ENCODE results near the gene SCAMP1.
A peak's percentile ranks its signal among the peaks of the same experiment; 100 is the strongest.
"Not testable (repeated sequence)": the region's sequence is repeated elsewhere in the genome, so short reads cannot be mapped to it uniquely, and the experiment has no call there.

SCAMP1 gene

DNA sequence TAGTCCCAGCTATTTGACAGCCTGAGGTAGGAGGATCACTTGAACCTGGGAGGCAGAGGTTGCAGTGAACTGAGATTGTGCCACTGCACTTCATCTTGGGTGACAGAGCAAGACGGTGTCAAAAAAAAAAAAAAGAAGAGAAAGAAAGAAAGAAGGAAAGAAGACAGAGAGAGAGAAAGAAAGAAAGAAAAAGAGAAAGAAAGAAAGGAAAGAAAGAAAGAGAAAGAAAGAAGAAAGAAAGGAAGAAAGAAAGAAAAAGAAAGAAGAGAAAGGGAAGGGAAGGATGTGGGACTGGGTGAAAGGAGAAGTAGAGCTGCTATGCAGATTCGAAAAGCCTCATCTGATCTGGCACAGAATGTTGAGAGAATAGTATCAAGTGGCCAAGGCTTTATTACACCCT is 23.7 kb upstream of the SCAMP1 start:
- H3K9ac ChIP-seq (ENCODE audit: low read depth, low read length) = no peak overlapping the region
- H3K4me3 ChIP-seq (ENCODE audit: low read depth, low read length) = no peak overlapping the region
- peaks cover 23% of the 10 kb centered on the region for H3K27me3 ChIP-seq (ENCODE audit: control insufficient read depth, insufficient read depth, low read length)
- H3K36me3 ChIP-seq (ENCODE audit: control insufficient read depth, insufficient read depth, low read length) = no peaks in the 10 kb centered on the region
- H3K9me3 ChIP-seq (ENCODE audit: control insufficient read depth, insufficient read depth, low read length) = no peaks in the 10 kb centered on the region
- H3K4me1 ChIP-seq (ENCODE audit: control insufficient read depth, insufficient read depth, low read length) = no peaks in the 10 kb centered on the region

DNA sequence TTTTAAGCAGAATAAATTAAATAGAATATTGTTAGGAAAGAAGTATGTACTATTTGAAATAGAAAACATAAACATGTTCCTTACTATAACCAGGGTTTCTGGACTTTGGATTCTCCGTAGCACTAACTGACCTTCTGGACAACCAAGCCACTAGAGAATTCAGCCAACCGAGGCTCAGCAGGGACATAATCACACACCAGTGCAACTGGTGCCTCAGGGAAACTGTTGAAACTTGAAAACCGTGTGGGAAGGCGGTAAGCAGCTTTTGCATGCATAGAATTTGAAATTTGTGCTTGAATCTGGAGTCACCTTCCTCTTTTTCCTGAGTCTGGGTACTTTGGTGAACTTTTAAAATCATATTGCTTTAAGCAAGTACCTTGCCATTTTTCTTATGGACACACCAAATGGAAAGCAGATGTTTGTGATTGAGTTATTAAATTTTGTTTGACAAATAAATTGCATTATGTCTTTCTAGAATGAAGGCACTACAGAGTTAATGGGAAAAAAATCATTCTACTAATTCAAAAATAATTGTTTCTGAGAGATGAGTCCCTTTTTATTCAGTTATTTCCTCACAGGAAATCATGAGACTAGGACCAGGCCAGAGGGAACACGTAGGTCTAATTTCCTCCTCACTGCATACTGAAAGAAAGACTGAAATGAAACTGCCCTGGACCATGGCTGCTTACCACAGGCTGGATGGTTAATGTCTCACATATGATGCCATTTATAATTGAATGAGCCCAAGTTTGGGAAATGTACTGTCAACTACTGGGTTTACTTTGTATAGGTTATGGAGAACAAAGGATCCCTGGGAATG is 20.6 kb upstream of the SCAMP1 start:
- H3K27me3 ChIP-seq (ENCODE audit: control insufficient read depth, insufficient read depth, low read length) = peaks cover 41% of the 10 kb centered on the region
- no peaks in the 10 kb centered on the region for H3K9me3 ChIP-seq (ENCODE audit: control insufficient read depth, insufficient read depth, low read length)
- H3K4me1 ChIP-seq (ENCODE audit: control insufficient read depth, insufficient read depth, low read length) = no peaks in the 10 kb centered on the region
- no peak overlapping the region for H3K9ac ChIP-seq (ENCODE audit: low read depth, low read length)
- no peaks in the 10 kb centered on the region for H3K36me3 ChIP-seq (ENCODE audit: control insufficient read depth, insufficient read depth, low read length)
- no peak overlapping the region for H3K4me3 ChIP-seq (ENCODE audit: low read depth, low read length)

DNA sequence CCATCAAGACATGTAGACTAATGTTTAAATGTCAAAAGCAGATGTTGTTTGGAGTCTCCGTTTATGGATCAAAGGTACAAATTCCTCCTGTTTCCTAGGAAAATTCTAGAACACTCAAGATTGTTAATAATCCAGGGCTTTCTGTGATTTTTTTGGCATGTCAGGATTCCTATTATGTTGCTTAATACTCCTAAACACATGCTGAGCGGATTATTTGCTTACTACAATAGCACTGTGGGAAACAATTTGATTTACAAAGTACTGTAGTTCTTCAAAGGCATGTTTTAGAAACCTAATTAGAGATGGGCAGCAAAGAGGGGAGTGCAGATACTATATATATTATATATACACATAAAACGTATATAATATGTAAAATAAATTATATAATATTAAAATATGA is 19.0 kb upstream of the SCAMP1 start:
- peaks cover 44% of the 10 kb centered on the region for H3K27me3 ChIP-seq (ENCODE audit: control insufficient read depth, insufficient read depth, low read length)
- H3K36me3 ChIP-seq (ENCODE audit: control insufficient read depth, insufficient read depth, low read length) = no peaks in the 10 kb centered on the region
- no peak overlapping the region for H3K4me3 ChIP-seq (ENCODE audit: low read depth, low read length)
- no peak overlapping the region for H3K9ac ChIP-seq (ENCODE audit: low read depth, low read length)
- H3K9me3 ChIP-seq (ENCODE audit: control insufficient read depth, insufficient read depth, low read length) = no peaks in the 10 kb centered on the region
- H3K4me1 ChIP-seq (ENCODE audit: control insufficient read depth, insufficient read depth, low read length) = no peaks in the 10 kb centered on the region

DNA sequence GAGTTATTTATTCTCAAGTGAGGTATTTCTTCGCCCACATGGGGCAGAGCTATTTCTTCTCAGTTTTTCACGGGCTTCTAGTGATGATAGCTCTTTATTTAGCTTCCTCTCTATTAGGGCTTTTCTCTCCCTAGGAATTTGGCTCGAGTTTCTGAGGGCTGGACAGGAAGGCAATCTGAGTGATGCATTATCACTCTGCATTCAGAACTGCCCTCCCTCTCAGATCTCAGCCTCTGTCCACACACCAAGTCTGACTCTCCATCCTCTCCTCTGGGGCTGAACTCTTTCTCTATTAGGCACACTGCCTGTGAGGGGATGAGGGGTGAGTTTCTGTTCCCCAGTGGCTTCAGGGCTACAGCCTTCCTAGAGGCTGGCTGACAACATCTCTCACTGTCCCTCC is 14.9 kb upstream of the SCAMP1 start:
- no peak overlapping the region for H3K4me3 ChIP-seq (ENCODE audit: low read depth, low read length)
- no peak overlapping the region for H3K9ac ChIP-seq (ENCODE audit: low read depth, low read length)
- peaks cover 30% of the 10 kb centered on the region for H3K27me3 ChIP-seq (ENCODE audit: control insufficient read depth, insufficient read depth, low read length)
- no peaks in the 10 kb centered on the region for H3K9me3 ChIP-seq (ENCODE audit: control insufficient read depth, insufficient read depth, low read length)
- no peaks in the 10 kb centered on the region for H3K4me1 ChIP-seq (ENCODE audit: control insufficient read depth, insufficient read depth, low read length)
- no peaks in the 10 kb centered on the region for H3K36me3 ChIP-seq (ENCODE audit: control insufficient read depth, insufficient read depth, low read length)

DNA sequence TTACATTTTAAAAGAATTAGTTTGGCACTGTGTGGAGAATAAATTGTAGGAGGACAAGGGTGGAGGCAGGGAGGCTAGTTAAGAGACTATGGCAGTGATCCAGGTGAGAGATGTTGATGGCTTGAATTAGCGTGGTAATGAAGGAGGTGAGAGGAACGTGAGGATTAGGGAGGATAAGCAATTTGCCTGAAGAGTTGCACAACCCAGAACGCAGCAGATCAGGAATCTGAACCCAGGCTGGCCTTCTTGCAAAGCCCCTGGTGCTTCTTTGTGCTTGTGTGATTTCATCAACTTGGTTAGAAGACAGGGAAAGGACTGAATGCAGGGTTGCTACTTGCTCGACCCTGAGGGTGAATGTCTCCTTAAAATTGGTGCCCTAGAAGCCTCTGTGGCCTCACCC is 6.9 kb upstream of the SCAMP1 start:
- Histone ChIP-seq H3K36me3 (ENCODE audit: control insufficient read depth, insufficient read depth, low read length) (no peaks in the 10 kb centered on the region), H3K9me3 (ENCODE audit: control insufficient read depth, insufficient read depth, low read length) (no peaks in the 10 kb centered on the region), H3K4me1 (ENCODE audit: control insufficient read depth, insufficient read depth, low read length) (no peaks in the 10 kb centered on the region), H3K27me3 (ENCODE audit: control insufficient read depth, insufficient read depth, low read length) (no peaks in the 10 kb centered on the region), H3K4me3 (ENCODE audit: low read depth, low read length) (no peak overlapping the region), H3K9ac (ENCODE audit: low read depth, low read length) (no peak overlapping the region)

DNA sequence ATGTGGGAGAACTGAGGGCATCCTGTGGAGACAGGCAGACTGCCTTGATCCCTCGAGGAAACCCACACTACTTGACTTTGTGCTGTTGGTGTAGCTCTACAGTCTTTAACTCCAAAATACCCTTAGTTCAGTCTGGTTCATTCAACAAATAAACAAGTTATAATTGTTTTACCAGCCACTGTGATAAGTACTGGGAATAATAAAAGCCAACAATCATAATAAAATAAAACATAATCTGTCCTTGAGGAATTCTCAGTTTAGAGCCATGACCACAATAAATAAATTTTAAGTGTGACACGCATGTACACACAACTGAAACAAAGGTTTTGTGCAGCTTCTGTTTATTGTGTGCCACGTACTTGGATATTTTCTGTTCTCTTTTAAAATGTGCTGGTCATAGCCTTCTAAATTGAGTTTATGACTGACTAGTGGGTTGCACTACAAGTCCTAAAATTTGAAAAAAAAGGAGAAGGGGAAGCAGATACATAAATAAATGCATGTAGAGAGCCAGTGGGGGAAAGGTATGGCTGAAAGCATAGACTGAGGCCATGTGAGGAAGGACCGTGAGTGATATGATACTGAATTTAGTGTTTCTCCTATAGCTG is 6.2 kb upstream of the SCAMP1 start:
- H3K9ac ChIP-seq (ENCODE audit: low read depth, low read length) = no peak overlapping the region
- H3K27me3 ChIP-seq (ENCODE audit: control insufficient read depth, insufficient read depth, low read length) = no peaks in the 10 kb centered on the region
- H3K36me3 ChIP-seq (ENCODE audit: control insufficient read depth, insufficient read depth, low read length) = no peaks in the 10 kb centered on the region
- H3K4me1 ChIP-seq (ENCODE audit: control insufficient read depth, insufficient read depth, low read length) = no peaks in the 10 kb centered on the region
- H3K4me3 ChIP-seq (ENCODE audit: low read depth, low read length) = no peak overlapping the region
- no peaks in the 10 kb centered on the region for H3K9me3 ChIP-seq (ENCODE audit: control insufficient read depth, insufficient read depth, low read length)

DNA sequence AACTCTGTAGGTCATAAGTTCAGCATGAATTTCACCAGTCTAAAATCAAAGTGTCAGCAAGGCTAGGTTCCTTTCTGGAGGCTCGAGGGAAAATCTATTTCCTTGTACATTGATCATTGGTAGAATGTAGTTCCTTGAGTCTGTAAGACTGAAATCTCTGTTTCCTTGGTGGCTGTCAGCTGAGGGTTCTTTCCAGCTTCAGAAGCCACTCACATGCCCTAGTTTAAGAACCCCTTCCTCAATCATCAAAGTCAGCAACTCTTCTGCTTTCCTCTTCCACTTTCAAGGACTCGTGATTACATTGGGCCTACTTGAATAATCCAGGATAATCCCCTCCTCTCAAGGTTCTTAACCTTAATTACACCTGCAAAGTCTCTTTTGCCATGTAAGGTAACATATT is 4.9 kb upstream of the SCAMP1 start:
- Histone ChIP-seq H3K9me3 (ENCODE audit: control insufficient read depth, insufficient read depth, low read length) (no peaks in the 10 kb centered on the region), H3K9ac (ENCODE audit: low read depth, low read length) (no peak overlapping the region), H3K4me3 (ENCODE audit: low read depth, low read length) (no peak overlapping the region), H3K27me3 (ENCODE audit: control insufficient read depth, insufficient read depth, low read length) (no peaks in the 10 kb centered on the region), H3K36me3 (ENCODE audit: control insufficient read depth, insufficient read depth, low read length) (no peaks in the 10 kb centered on the region), H3K4me1 (ENCODE audit: control insufficient read depth, insufficient read depth, low read length) (no peaks in the 10 kb centered on the region)

DNA sequence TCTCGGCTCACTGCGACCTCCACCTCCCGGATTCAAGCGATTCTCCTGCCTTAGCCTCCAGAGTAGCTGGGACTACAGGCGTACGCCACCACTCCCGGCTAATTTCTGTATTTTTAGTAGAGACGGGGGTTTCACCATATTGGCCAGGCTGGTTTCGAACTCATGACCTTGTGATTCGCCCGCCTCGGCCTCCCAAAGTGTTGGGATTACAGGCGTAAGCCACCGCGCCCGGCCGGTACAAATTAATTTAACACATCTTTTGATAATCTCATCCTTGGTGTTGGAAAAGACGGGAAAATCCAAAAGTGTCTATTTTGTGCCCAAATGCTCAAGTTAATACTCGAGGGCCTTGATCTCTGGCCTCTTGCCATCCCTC is 974 bp upstream of the SCAMP1 start:
- not testable (repeated sequence) for H3K36me3 ChIP-seq (ENCODE audit: control insufficient read depth, insufficient read depth, low read length); H3K9ac ChIP-seq (ENCODE audit: low read depth, low read length); H3K4me1 ChIP-seq (ENCODE audit: control insufficient read depth, insufficient read depth, low read length); H3K27me3 ChIP-seq (ENCODE audit: control insufficient read depth, insufficient read depth, low read length); H3K9me3 ChIP-seq (ENCODE audit: control insufficient read depth, insufficient read depth, low read length)
- peak overlapping the region; percentile 96 for H3K4me3 ChIP-seq (ENCODE audit: low read depth, low read length)

DNA sequence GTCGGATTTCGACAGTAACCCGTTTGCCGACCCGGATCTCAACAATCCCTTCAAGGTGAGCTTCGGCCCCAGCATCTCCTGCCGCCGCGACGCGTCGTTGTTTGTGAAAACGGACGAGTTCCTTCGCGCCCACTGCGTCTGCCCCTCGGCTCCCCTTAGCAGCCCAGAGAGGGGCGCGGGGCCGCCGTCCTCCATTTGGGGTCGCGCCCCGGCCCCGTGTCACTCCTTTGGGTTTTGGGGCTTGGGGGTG is 182 bp downstream of the SCAMP1 start:
- Histone ChIP-seq H3K9ac (ENCODE audit: low read depth, low read length) (peak overlapping the region; percentile 54), H3K27me3 (ENCODE audit: control insufficient read depth, insufficient read depth, low read length) (no peaks in the 10 kb centered on the region), H3K4me3 (ENCODE audit: low read depth, low read length) (peak overlapping the region; percentile 96), H3K36me3 (ENCODE audit: control insufficient read depth, insufficient read depth, low read length) (no peaks in the 10 kb centered on the region), H3K9me3 (ENCODE audit: control insufficient read depth, insufficient read depth, low read length) (no peaks in the 10 kb centered on the region), H3K4me1 (ENCODE audit: control insufficient read depth, insufficient read depth, low read length) (peaks cover 3% of the 10 kb centered on the region)

DNA sequence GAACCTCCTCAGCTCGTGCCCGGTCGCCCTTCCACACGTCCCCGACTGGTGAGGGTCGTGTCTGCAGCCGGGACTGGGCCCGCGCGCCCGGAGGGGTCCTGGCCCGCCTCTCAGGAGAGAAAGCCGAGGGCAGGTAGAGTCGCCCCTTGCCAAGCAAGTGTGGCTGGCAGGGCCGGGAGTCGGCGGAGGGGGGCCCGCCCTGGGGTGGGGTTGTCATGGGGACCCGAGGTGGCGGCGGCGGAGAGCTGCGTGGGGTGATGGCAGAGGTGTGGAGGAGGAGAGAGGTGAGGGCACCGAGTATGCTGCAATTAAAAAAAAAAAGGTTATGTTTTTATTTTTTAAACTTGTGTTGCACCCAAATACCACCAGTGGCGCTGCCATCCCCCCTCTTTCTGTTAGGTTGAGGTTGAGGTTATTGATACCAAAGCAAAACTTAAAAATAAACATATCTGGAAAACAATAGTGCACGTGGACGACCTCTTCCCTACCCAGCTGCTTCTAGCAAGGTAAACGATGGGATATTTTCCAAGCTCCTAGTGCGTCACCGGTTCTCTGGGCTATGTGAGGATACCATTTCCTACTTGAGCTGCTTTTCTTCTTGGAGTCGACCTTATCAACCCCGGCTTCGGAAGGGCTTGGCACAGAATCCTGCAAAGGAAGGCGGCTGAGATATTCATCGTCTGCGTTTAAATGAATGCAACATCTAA is 660 bp downstream of the SCAMP1 start:
- H3K4me3 ChIP-seq (ENCODE audit: low read depth, low read length) = peak overlapping the region; percentile 96
- no peaks in the 10 kb centered on the region for H3K27me3 ChIP-seq (ENCODE audit: control insufficient read depth, insufficient read depth, low read length)
- H3K36me3 ChIP-seq (ENCODE audit: control insufficient read depth, insufficient read depth, low read length) = no peaks in the 10 kb centered on the region
- H3K4me1 ChIP-seq (ENCODE audit: control insufficient read depth, insufficient read depth, low read length) = peaks cover 3% of the 10 kb centered on the region
- peak overlapping the region; percentile 54 for H3K9ac ChIP-seq (ENCODE audit: low read depth, low read length)
- H3K9me3 ChIP-seq (ENCODE audit: control insufficient read depth, insufficient read depth, low read length) = no peaks in the 10 kb centered on the region

DNA sequence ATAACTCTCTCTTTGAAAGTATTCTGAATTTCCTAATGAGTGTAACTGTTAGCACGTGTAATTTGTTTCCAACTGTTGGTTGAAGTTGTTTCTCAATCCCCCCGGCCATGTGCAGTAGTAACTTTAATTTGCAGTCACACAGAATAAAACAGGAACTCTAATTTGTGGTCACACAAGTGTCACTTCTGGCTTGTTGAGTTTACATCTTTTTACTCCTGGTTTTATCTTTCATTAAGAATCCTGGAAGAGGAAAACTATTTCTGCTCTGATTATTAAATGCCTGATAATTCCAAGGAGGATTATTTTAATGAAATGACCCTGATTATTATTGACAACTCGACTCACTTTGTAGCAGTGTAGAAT is 1.2 kb downstream of the SCAMP1 start:
- peak overlapping the region; percentile 96 for H3K4me3 ChIP-seq (ENCODE audit: low read depth, low read length)
- H3K4me1 ChIP-seq (ENCODE audit: control insufficient read depth, insufficient read depth, low read length) = peaks cover 3% of the 10 kb centered on the region
- H3K27me3 ChIP-seq (ENCODE audit: control insufficient read depth, insufficient read depth, low read length) = no peaks in the 10 kb centered on the region
- no peaks in the 10 kb centered on the region for H3K36me3 ChIP-seq (ENCODE audit: control insufficient read depth, insufficient read depth, low read length)
- H3K9me3 ChIP-seq (ENCODE audit: control insufficient read depth, insufficient read depth, low read length) = no peaks in the 10 kb centered on the region
- H3K9ac ChIP-seq (ENCODE audit: low read depth, low read length) = no peak overlapping the region

DNA sequence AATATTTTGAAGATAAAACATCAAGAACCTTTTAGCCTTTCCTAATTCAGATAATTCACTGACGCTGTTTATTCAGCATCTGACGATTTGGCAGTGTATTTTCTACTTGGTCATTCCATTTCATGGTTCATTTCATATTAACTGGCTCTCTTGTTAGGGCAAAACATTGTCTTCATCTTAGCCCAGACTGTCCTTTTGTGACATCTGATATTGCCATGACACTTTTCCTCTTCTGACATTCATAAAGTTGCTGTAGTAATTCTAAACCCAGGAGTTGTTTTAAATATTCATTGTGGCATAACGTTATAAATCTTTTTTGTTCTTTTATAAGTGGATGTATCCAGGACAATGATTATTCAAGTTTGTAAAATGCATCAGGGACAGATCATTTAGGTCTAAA is 1.8 kb downstream of the SCAMP1 start:
- Histone ChIP-seq H3K4me1 (ENCODE audit: control insufficient read depth, insufficient read depth, low read length) (peaks cover 3% of the 10 kb centered on the region), H3K9ac (ENCODE audit: low read depth, low read length) (no peak overlapping the region), H3K4me3 (ENCODE audit: low read depth, low read length) (no peak overlapping the region)

More for the DNA sequence above, 1.8 kb downstream of the SCAMP1 start:
- Histone ChIP-seq H3K27me3 (ENCODE audit: control insufficient read depth, insufficient read depth, low read length) (no peaks in the 10 kb centered on the region), H3K9me3 (ENCODE audit: control insufficient read depth, insufficient read depth, low read length) (no peaks in the 10 kb centered on the region), H3K36me3 (ENCODE audit: control insufficient read depth, insufficient read depth, low read length) (no peaks in the 10 kb centered on the region)
